GM12878 (cell line): Measurements from ENCODE around the gene TCF4. TPM values are rescaled to one million over a fixed set of nuclear protein-coding genes. Genes with fewer than 3 reads are reported as not detected.

Source experiments
- ATAC-seq: fragments of 200-7000 bp; cut with Tn5 transposase; 3 replicates; pipeline ENCODE4 v1.9.1; 2020; ENCODE audit warnings: mild to moderate bottlenecking, moderate library complexity
- BruUV-seq: library from RNA; stranded (reverse); fragments of 400-500 nt; replicated peaks from 2 replicates; lab custom pipeline; 2021; lab: Mats Ljungman, UMichigan
- CTCF ChIA-PET: fragments of 300-600 bp; sonication (Branson Sonifier 250); formaldehyde crosslinking; extraction: SDS; loops from one replicate; lab custom pipeline; 2021; ENCODE audit warnings: inconsistent platforms; lab: Yijun Ruan, JAX
- POLR2A ChIA-PET: fragments of 350-600 bp; formaldehyde crosslinking; extraction: SDS; loops from one replicate; lab custom pipeline; 2021; ENCODE audit warnings: inconsistent platforms; lab: Charles Lee
- RAD21 ChIA-PET: fragments of 300-600 bp; sonication (Branson Sonifier 250); formaldehyde crosslinking; loops from one replicate; lab custom pipeline; 2023; ENCODE audit warnings: antibody characterized with exemption; ENCODE audit not compliant: unreplicated experiment; lab: Charles Lee
- SMC1A ChIA-PET: fragments of 300-600 bp; sonication (Branson Sonifier 250); formaldehyde crosslinking; loops from one replicate; lab custom pipeline; 2023; ENCODE audit not compliant: unreplicated experiment, uncharacterized antibody; lab: Charles Lee
- DNase-seq: peaks from one replicate; pipeline ENCODE4 v3.0.0-alpha.2; 2011; ENCODE audit warnings: low read depth, low spot score
- FAIRE-seq: peaks from 3 replicates; lab custom pipeline; 2011; peaks lifted over from hg19 to GRCh38; lab: Jason Lieb, UNC
- H2AFZ ChIP-seq: 2 replicates; pipeline ENCODE4 v1.6.0; 2011; ENCODE audit warnings: low read depth, low read length, control low read depth; ENCODE audit not compliant: control insufficient read depth
- H3K27ac ChIP-seq: 2 replicates; pipeline ENCODE4 v1.5.1; 2011; ENCODE audit warnings: control low read depth; ENCODE audit not compliant: control insufficient read depth, insufficient read depth
- H3K27me3 ChIP-seq, 2 experiments: replicated peaks in 1 of 2; 2 replicates each; pipeline versions ENCODE4 v1.6.0 to v1.6.1; 2011; ENCODE audit warnings: low read length in 1 of 2; ENCODE audit not compliant: control insufficient read depth in 2 of 2, insufficient read depth in 2 of 2
- H3K36me3 ChIP-seq, 2 experiments: 2 replicates each; pipeline ENCODE4 v1.5.1; 2011; ENCODE audit warnings: low read length in 1 of 2; ENCODE audit not compliant: control insufficient read depth in 2 of 2, insufficient read depth in 2 of 2
- H3K4me1 ChIP-seq: 2 replicates; pipeline ENCODE4 v1.6.1; 2011; ENCODE audit warnings: mild to moderate bottlenecking, low read length, moderate library complexity, mixed read lengths; ENCODE audit not compliant: control insufficient read depth, insufficient read depth
- H3K4me2 ChIP-seq: 2 replicates; pipeline ENCODE4 v1.6.0; 2011; ENCODE audit warnings: control low read depth; ENCODE audit not compliant: control insufficient read depth, insufficient read depth
- H3K4me3 ChIP-seq: fragments of 200-600 bp; sonication (generic); 2 replicates; pipeline ENCODE4 v1.5.1; 2016
- H3K79me2 ChIP-seq: 2 replicates; pipeline ENCODE4 v1.6.0; 2011; ENCODE audit warnings: low read length; ENCODE audit not compliant: control insufficient read depth, insufficient read depth
- H3K9ac ChIP-seq: 2 replicates; pipeline ENCODE4 v1.8.0; 2011; ENCODE audit warnings: low read length, control low read depth, mixed read lengths; ENCODE audit not compliant: control insufficient read depth, insufficient read depth
- H3K9me3 ChIP-seq: replicated peaks from 3 replicates; pipeline ENCODE4 v1.5.1; 2011; ENCODE audit warnings: mild to moderate bottlenecking, low read length; ENCODE audit not compliant: control insufficient read depth, insufficient read depth
- H4K20me1 ChIP-seq: 2 replicates; pipeline ENCODE4 v1.6.0; 2011; ENCODE audit not compliant: control insufficient read depth, insufficient read depth
- BCL11A ChIP-seq: IDR thresholded peaks from 2 replicates; pipeline ENCODE4 v1.6.1; 2011; ENCODE audit warnings: low read depth, low read length
- CBFB ChIP-seq: IDR thresholded peaks from 2 replicates; pipeline ENCODE4 v1.6.1; 2016; ENCODE audit warnings: antibody characterized with exemption, low read depth
- EGR1 ChIP-seq, 2 experiments: IDR thresholded peaks; 1 replicate in 1 of 2; 2 replicates in 1 of 2; pipeline ENCODE4 v1.6.1; 2011 to 2012; ENCODE audit warnings: low read depth in 2 of 2, low read length in 2 of 2, borderline replicate concordance in 1 of 2, mild to moderate bottlenecking in 1 of 2, moderate library complexity in 1 of 2
- JUND ChIP-seq: IDR thresholded peaks from 2 replicates; pipeline ENCODE4 v1.6.1; 2012; ENCODE audit warnings: low read depth, mild to moderate bottlenecking, low read length, improper control_type of control experiment, moderate library complexity
- KAT2A ChIP-seq: conservative IDR thresholded peaks from 2 replicates; pipeline ENCODE4 v1.6.1; 2011; ENCODE audit warnings: low read depth, low read length; ENCODE audit not compliant: control insufficient read depth
- MYC ChIP-seq: IDR thresholded peaks from 2 replicates; pipeline ENCODE4 v1.6.1; 2011; ENCODE audit warnings: mild to moderate bottlenecking, low read length, moderate library complexity, inconsistent platforms; ENCODE audit not compliant: insufficient read depth, insufficient replicate concordance, insufficient read length, severe bottlenecking
- NRF1 ChIP-seq: conservative IDR thresholded peaks from 2 replicates; pipeline ENCODE4 v1.6.1; 2011; ENCODE audit warnings: mild to moderate bottlenecking, low read depth, low read length, improper control_type of control experiment
- PKNOX1 ChIP-seq: fragments of 450-650 bp; IDR thresholded peaks from 2 replicates; pipeline ENCODE4 v1.6.1; 2016; ENCODE audit warnings: mild to moderate bottlenecking
- POU2F2 ChIP-seq: IDR thresholded peaks from 3 replicates; pipeline ENCODE4 v1.6.1; 2011; ENCODE audit warnings: low read depth, mild to moderate bottlenecking, low read length, borderline replicate concordance
- SMAD5 ChIP-seq: IDR thresholded peaks from 2 replicates; pipeline ENCODE4 v1.6.1; 2016; ENCODE audit warnings: antibody characterized with exemption, low read depth
- SMC3 ChIP-seq: IDR thresholded peaks from 2 replicates; pipeline ENCODE4 v1.6.1; 2011; ENCODE audit warnings: low read length, improper control_type of control experiment, borderline replicate concordance
- SP1 ChIP-seq: IDR thresholded peaks from one replicate; pipeline ENCODE4 v1.6.1; 2011; ENCODE audit warnings: low read depth, low read length
- SPI1 ChIP-seq: IDR thresholded peaks from 2 replicates; pipeline ENCODE4 v1.6.1; 2011; ENCODE audit warnings: low read depth, mild to moderate bottlenecking, low read length, moderate library complexity, borderline replicate concordance; ENCODE audit not compliant: insufficient read depth
- SRF ChIP-seq, 2 experiments: IDR thresholded peaks; 2 replicates each; pipeline ENCODE4 v1.6.1; 2011; ENCODE audit warnings: low read depth in 2 of 2, low read length in 2 of 2, mild to moderate bottlenecking in 1 of 2, moderate library complexity in 1 of 2
- SUZ12 ChIP-seq: fragments of 200-600 bp; sonication (generic); IDR thresholded peaks from one replicate; pipeline ENCODE4 v1.6.1; 2018; ENCODE audit warnings: antibody characterized with exemption, mild to moderate bottlenecking; ENCODE audit not compliant: unreplicated experiment
- ZBTB4 ChIP-seq: fragments of 450-650 bp; formaldehyde crosslinking; IDR thresholded peaks from 2 replicates; pipeline ENCODE4 v1.4.0; 2022; ENCODE audit warnings: mild to moderate bottlenecking, moderate library complexity
- ZNF217 ChIP-seq: fragments of 450-650 bp; IDR thresholded peaks from 2 replicates; pipeline ENCODE4 v1.6.1; 2017; ENCODE audit warnings: antibody characterized with exemption, mild to moderate bottlenecking
- ZNF274 ChIP-seq: IDR thresholded peaks from one replicate; pipeline ENCODE4 v1.8.0; 2011; ENCODE audit not compliant: insufficient read length, insufficient read depth
- ZNF622 ChIP-seq: fragments of 450-650 bp; IDR thresholded peaks from 2 replicates; pipeline ENCODE4 v1.6.1; 2017; ENCODE audit warnings: mild to moderate bottlenecking, inconsistent platforms
- WGBS: methylation state at CpG from one replicate; pipeline ENCODE4 v1.1.6; 2016; ENCODE audit warnings: low lambda C conversion rate; ENCODE audit not compliant: insufficient replicate concordance, insufficient coverage; ENCODE audit errors: missing lambda C conversion rate; 5-methylcytosine and 5-hydroxymethylcytosine counted together
- in situ Hi-C: fragments of 300-500 bp; cut with MboI; formaldehyde crosslinking; loops from 9 replicates; pipeline ENCODE4 v1.14.3; 2018; ENCODE audit warnings: mixed read lengths
- intact Hi-C: fragments of 100-400 bp; cut with micrococcal nuclease; formaldehyde crosslinking; loops from one replicate; pipeline ENCODE4 v1.14.2; 2022; ENCODE audit not compliant: unreplicated experiment
- polyA plus RNA-seq, 11 experiments: library from polyadenylated mRNA; depleted of rRNA in 4 of 11; unstranded in 6 of 11; stranded (reverse) in 5 of 11; fragments of >200 nt; fragmentation: Nextera tagmentation in 4 of 11; fragmentation: Illumina TruSeq in 1 of 11; extraction: Ambion mirVana in 4 of 11; extraction: Trizol in 1 of 11; gene quantifications; 1 replicate in 1 of 11; 2 replicates in 10 of 11; pipeline versions ENCODE4 v1.2.1 to v1.2.3, GENCODE V29; 2011 to 2016; ENCODE audit warnings: inconsistent platforms in 2 of 11, missing spikeins in 2 of 11, low read depth in 1 of 11
- total RNA-seq, 4 experiments: library from RNA; depleted of rRNA in 3 of 4; stranded (reverse); fragments of >200 nt in 3 of 4; fragmentation: Illumina TruSeq in 1 of 4; extraction: Trizol in 1 of 4; gene quantifications; 2 replicates each; pipeline versions ENCODE4 v1.2.1 to v1.2.3, GENCODE V29; 2013 to 2021
- TF ChIP-seq, protein P1 (sequence below): IDR thresholded peaks from 2 replicates; pipeline ENCODE4 v1.6.1; 2011; ENCODE audit warnings: low read depth, mild to moderate bottlenecking, low read length, moderate library complexity, borderline replicate concordance; ENCODE audit errors: extremely low read depth

The TCF4 gene
- total and polyA plus RNA-seq, 10 of the 15 experiments (the other 5 are each of a cell fraction or from before 2014, with no cell fraction given): 15.2 to 94.0 (median 31.5) TPM

GRCh38 chr18:55464581-55464980 is 123.4 kb downstream of the TCF4 start:
- Histone ChIP-seq H3K9ac (no peak overlapping the region), H3K36me3 (no peaks in the 10 kb centered on the region), H2AFZ (no peak overlapping the region), H3K27me3 (no peaks in the 10 kb centered on the region; a peak in 1 of 4 replicates), H3K9me3 (no peaks in the 10 kb centered on the region), H3K4me2 (no peak overlapping the region), H3K27ac (no peak overlapping the region), H3K4me1 (no peaks in the 10 kb centered on the region), H3K4me3 (no peak overlapping the region), H4K20me1 (no peaks in the 10 kb centered on the region), H3K79me2 (no peaks in the 10 kb centered on the region)
- TF ChIP-seq PKNOX1 (no peak), SMC3 (no peak), KAT2A (no peak), NRF1 (no peak), SPI1 (no peak), SRF (IDR thresholded peaks at IDR 0.05; ENCODE audit: low read depth in 2 of 2, low read length in 2 of 2) (no peak), POU2F2 (no peak), SMAD5 (no peak), ZNF622 (no peak), ZBTB4 (CRISPR knock-in tag) (no peak), ZNF274 (no peak), SP1 (no peak), CBFB (no peak), BCL11A (no peak), MYC (no peak), ZNF217 (no peak), SUZ12 (no peak), JUND (no peak), EGR1 (IDR thresholded peaks at IDR 0.05; ENCODE audit: borderline replicate concordance in 1 of 2, low read depth in 2 of 2, low read length in 2 of 2) (no peak)
- TF ChIP-seq, protein P1, sequence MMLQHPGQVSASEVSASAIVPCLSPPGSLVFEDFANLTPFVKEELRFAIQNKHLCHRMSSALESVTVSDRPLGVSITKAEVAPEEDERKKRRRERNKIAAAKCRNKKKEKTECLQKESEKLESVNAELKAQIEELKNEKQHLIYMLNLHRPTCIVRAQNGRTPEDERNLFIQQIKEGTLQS: no peak
- ChIA-PET SMC1A (no interaction called here), POLR2A (no interaction called here), CTCF (no interaction called here), RAD21 (no interaction called here)
- DNase-seq (no peak), FAIRE-seq (no peak), ATAC-seq (no peak)
- in situ Hi-C loops (no loop called here), intact Hi-C loops (no loop called here)
- WGBS: 54% methylated on average over 4 of the region's 4 CpGs
- no TSS peak for BruUV-seq
